Dermis microvascular lymphatic vessel endothelial cell (primary cell): ENCODE measurements around the gene MFN2. TPM values are rescaled to one million over a fixed set of nuclear protein-coding genes. Genes with fewer than 3 reads are reported as not detected.
"Not testable (repeated sequence)": the region's sequence is repeated elsewhere in the genome, so short reads cannot be mapped to it uniquely, and the experiment has no call there.

Experiments
- DNase-seq, 2 donors: peaks; one replicate each; pipeline versions ENCODE4 v3.0.0 to v3.0.0-alpha.2; 2010; ENCODE audit warnings: low read depth in 2 of 2
- total RNA-seq: library from RNA; depleted of rRNA; stranded (reverse); fragments of >200 nt; gene quantifications from 2 replicates; pipeline ENCODE4 v1.2.1, GENCODE V29; 2014

The MFN2 gene
- 54.6 and 66.4 TPM in 2 replicates for total RNA-seq

DNA sequence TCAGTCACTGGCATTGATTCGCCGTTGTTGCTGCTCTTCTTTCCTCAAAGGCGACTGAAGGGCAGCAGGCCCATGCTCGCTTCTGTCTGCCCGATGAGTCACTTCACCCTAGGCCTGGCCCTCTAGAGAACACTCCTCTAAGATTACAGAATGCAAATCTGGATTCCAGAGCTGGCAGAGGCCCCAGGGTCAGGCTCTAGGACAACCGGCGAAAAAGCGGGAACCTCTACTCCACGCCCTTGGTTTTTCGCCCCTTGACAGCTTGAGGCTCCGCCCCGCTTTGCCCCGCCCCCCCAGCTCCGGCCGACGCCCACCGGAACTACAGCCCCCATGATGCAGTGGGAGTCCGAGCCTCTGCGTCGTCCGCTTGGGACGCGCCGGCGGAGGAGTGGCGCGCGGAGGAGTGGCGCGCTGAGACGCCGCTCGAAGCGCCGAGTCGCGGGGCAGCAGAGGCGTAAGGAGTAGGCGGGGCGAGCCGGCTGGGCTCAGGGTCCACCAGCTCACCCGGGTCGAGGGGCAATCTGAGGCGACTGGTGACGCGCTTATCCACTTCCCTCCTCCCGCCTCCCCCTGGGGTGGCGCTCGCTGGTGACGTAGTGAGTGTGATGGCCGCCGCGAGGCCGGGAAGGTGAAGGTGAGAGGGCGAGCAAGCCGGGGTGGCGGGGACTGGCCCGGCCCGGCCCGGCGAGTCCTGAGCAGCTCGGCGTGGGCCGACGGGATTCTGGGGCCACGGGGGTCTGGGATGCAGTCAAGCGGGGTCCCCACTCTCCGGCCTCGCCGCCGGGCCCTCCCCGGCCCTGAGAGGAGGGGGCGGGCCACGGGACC is at the start of gene MFN2:
MFN2 (plus strand) TSS at position 594 of the 825 bp plus-strand sequence. CDS start 8,725 bp downstream, outside the sequence.
- peak; percentile 84 to 98 for DNase-seq

DNA sequence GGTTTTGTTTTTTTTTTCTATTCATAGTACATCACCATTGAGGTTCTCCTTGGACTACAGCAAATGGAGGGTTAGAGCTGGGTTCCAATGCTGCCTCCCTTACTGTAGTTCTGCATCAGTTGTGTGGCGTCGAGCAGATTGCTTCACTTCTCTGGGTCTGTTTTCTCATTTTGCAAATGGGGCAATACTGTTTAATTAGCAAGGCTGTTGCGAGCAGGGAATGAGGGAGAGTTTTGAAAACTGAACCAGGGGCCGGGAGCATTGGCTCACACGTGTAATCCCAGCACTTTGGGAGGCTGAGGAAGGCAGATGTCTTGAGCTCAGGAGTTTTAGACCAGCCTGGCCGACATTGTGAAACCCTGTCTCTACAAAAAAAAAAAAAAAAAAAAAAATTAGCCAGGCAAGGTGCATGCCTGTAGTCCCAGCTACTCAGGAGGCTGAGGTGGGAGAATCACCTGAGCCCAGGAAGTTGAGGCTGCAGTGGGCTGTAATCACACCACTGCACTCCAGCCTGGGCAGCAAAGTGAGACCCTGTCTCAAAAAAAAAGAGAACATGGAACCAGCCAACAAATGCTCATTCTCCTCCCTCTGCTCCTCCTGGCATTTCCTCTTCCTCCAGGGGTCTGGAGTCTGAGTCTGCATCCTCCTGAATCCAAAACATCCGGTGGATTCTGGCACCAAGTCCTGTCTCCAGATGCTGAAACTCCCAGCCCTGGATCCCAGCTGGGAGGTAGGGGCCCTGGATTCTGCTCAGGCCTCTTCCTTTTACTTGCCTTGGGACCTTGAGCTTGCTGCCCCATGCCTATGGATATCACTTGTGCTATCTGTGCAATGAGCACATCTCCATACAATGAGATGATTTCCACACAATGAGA is 49.4 kb upstream of the MFN2 start:
- peak in 1 of 2 donors; percentile 86 for DNase-seq

DNA sequence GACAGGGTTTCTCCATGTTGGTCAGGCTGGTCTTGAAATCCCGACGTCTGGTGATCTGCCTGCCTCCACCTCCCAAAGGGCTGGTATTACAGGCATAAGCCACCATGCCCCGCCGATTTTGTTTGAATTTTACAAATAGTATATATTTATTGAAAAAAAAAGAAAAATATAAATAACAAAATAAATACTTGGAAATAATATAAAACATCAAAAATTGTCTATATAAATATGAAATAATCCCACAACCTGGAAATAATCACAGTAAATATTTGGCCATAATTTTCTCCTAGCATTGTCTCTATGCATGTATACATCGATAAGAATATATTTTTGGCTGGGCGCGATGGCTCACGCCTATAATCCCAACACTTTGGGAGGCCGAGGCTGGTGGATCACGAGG is 48.4 kb upstream of the MFN2 start:
- DNase-seq = no peak

DNA sequence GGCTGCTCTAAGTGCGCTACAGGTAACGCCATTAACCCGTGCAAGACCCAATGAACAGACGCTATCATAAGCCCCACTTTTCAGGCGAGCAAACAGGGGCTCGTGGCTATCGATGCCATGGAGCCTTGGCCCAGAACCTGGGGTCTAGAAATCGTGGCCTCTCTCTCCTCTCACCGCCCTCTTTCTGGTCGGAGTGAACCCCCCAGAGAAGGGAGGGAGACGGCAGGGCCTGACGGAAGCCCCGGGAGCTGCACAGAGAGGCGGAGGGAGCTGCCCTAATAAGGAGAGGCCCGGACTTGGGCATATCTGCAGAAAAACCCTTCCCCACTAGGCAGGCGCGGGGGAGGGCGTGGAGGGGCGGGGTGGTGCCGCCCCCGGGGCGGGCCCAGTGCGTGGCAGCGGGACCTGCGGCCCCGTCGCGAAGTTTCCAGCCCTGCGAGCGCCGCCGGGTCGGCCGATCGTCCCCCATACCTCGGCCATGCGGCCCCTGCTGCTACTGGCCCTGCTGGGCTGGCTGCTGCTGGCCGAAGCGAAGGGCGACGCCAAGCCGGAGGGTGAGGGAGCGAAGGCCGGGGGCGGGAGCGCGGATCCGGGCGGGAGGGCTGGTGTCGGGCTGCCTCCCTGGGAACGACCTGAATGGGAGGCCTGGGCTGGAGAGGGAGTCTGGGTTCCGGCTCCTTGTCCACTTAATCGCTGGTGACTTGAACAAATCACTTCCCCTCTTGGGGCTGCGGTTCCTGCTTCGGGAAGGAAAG is 45.8 kb upstream of the MFN2 start, which contains the start of gene PLOD1:
PLOD1 (plus strand) TSS at position 416 of the 755 bp plus-strand sequence; CDS start at position 479, 63 bp downstream.
- peak; percentile 43 to 91 for DNase-seq

DNA sequence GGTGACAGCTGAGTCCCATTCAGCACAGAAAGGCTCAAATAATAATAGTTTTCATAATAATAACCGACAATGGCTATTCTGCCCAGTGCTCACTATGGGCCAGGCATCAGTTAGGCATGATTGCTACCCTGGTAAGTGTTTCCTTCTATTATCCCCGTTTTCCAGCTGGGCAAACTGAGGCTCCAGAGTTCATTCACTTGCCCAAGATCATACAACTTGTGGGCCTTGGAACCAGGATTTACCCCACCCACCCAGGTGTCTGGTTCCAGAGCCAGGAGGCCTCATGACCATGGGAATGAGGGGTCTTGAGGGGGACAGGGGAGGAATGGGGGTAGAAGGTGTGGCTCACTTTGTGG is 45.2 kb upstream of the MFN2 start:
- DNase-seq = no peak

DNA sequence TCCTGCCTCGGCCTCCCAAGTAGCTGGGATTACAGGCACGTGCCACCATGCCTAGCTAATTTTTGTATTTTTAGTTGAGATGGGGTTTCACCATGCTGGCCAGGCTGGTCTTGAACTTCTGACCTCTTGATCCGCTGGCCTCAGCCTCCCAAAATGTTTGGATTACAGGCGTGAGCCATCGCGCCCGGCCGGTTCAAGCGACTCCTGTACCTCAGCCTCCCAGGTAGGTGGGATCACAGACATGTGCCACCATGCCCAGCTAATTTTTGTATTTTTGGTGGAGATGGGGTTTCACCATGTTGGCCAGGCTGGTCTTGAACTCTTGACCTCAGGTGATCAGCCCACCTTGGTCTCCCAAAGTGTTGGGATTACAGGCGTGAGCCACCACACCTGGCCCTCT is 44.5 kb upstream of the MFN2 start:
- DNase-seq = not testable (repeated sequence)

DNA sequence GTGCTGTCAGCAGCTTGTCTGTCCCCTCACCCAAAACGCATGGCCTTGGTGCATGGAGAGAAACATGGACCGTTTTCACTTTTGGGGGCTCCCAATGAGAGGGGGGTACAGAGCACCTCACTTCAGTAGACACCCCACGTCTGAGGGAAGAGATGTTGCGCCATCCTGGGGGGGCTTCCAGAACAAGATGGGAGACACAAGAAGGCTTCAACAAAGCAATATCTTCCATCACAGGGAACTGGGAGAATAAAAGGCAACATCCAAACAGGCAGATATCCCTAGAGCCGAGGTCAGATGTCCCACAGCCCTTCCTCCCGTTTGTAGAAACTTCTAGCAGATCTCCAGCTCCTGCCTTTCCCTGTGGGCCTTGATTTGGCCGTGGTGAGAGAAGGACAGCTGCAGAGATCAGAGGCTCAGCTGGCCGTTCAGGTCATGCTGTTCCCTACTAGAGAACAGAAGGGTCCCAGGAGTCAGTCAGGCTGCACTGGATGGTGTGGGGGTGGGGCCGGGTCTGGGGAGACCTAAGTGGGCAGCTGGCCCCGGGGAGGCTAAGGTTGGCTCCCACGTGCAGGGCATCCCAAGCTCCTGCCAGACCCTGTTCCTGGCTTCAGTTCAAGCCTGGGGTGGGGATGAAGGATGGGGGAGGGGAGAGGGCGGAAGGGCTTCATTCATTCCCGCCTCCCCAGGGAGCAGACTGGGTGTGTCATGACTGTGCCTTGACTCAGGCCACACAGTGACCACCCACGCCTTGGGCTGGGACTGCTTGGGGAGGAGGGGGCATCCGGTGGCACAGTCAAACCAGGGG is 41.3 kb upstream of the MFN2 start:
- DNase-seq = no peak

DNA sequence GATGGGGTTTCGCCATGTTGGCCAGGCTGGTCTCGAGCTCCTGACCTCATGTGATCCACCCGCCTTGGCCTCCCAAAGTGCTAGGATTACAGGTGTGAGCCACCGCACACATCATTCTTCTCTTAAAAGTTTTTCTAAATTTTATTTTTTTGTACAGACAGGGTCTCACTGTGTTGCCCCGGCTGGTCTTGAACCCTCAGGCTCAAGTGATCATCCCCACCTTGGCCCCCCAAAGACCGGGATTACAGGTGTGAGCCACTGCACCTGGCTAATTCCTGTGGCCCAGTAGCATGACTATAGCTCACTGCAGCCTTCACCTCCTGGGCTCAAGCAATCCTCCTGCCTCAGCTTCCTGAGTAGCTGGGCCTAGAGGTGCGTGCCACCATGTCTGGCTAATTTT is 40.5 kb upstream of the MFN2 start:
- DNase-seq = not testable (repeated sequence)

DNA sequence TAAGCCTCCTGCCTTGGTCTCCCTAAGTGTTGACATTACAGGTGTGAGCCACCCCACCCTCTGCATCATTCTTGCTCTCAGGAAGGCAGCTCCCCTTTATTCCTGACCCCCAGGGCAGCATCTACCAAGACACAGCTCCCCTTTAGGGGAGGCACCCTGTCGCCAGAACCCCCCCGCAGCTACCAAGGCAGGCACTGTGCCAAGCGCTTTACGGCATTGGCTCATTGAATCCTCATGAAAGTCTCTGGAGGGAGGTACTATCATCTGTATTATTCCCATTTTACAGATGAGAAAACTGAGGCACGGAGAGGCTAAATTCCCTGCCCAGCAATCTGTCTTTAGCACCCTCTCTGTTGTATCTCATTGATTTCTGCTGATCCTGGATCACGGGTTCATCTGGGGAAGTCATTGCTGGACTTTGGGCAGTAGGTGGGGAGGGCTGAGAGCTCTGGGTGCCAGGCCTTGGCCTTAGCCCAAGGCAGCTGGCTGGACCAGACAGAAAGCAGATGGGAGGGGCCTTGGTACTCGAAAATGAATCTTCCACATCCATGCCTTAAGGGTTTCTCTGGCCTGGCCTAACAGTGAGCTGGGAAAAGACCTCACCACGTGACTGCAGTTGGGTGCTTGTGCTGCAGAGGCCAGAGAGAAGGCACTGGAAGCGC is 39.9 kb upstream of the MFN2 start:
- DNase-seq = no peak

DNA sequence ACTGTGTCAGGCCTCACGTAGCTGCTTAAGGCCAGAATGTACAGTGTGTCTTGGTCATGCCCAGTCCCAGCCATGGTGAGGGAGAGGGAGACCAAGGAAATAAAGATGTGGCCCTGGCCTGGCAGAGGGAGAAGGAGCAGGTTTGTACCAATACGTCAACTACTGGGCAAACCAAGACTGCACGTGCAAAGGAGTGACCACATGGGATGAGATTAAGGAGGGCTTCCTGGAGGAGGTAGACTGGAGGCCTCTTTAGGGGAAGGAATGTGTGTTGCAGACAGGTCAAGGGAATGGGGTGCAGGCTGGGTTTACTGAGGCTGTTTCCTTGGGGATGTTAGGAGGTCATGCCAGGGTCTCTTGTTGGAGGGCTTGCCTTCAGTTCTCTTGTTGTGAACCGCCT is 38.0 kb upstream of the MFN2 start:
- no peak for DNase-seq

DNA sequence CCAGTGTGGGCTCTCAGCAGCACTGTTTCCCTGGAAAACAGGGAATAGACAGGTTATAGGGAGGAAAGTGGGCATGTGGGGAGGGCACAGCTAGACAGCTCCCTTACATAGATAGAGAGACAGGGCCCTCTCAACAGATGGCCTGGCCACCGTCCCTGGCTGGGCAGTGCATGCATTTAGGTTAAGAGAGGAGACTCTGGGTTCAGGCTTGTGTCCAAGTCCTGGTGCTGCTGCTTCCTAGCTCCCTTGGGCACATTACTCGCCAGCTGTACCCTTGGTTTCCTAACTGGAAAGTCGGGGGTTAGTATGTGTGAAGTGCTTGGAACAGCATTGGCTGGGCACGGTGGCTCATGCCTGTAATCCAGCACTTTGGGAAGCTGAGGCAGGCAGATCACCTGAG is 36.6 kb upstream of the MFN2 start:
- DNase-seq = no peak

DNA sequence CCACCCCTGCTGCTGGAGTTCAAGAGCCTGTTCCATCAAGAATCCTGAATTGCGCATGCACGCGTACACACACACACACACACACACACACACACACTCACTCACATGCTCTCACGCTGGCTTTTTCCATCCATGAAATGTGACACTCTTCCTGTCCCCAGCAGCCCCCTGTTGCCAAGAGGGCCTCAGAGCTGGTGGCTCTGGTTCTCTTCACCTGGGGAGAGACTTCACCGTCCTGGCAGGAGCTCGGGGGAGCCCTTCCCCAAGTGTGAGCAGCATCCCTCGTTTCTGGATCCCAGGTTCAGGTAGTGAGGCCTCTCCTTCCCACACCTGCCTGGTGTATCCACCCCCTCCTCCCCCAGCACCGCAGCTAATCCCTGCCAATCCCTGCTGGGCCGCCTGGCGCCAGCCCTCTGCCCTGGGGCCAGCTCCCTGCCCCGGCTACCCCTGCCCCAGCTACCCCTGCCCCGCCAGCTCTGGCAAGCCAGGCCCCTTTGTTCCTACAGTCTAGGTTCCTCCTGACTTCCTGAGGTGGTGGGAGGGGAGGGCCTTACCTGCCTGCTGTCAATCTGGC is 35.8 kb upstream of the MFN2 start:
- DNase-seq = peak in 1 of 2 donors; percentile 57

DNA sequence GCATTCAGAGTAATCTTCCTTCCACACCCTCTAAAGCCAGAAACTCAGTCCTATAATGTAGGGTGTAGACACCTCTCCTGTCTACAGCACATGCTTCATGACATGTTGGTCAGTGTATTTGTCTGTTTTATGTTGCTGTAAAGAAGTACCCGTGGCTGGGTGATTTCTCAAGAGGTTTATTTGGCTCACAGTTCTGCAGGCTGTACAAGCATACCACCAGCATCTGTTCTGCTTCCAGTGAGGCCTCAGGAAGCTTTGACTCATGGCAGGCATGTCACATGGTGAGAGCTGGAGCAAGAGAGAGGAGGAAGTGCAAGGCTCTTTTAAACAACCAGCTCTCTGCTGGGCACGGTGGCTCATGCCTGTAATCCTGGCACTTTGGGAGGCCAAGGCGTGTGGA is 33.6 kb upstream of the MFN2 start:
- DNase-seq = no peak

DNA sequence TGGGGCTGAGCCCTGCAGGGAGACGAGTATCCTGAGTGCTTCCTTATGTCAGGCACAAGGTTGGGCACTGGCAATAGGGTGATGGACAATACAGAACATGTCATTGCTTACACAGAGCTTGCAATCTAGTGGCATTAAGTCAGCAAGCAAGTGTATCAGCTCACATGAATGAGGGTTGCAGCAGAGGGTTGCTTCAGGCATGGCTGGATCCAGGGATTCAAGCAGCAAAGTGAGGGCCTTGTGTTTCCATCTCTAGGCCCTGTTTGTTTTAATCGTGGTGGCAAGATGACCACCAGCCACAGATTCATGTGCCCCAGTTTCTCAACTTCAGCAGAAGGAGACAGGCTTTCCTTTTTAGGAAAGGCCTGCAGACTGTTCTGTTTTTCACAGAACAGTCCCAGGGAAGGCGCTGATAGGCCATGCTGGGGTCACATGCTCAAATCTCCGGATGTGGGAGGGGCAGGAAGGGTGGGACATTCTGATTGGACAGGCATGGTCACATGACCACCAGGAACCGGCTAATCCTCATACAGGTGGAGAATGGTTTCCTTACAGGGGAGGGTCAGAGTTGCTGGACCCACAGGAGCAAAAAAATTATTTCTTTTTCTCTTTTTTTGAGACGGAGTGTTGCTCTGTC is 31.3 kb upstream of the MFN2 start:
- DNase-seq = no peak

DNA sequence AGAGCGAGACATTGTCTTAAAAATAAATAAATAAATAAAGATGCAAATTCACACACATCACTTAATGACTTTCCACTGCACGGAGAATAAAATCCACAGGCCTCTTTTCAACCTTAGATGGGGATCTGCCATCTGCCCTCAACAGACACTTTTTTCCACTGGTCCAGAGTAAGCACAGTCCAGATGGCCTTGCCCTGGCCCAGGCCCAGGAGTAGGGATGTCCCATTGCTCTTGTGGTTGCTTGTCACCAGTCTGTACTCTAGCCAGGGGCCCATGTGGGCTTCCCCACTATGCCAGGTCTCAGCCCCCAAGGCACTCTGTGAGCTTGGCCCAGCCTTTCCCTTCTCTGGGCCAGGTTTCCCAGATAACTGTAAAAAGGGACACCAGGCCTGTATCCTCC is 28.3 kb upstream of the MFN2 start:
- no peak for DNase-seq

DNA sequence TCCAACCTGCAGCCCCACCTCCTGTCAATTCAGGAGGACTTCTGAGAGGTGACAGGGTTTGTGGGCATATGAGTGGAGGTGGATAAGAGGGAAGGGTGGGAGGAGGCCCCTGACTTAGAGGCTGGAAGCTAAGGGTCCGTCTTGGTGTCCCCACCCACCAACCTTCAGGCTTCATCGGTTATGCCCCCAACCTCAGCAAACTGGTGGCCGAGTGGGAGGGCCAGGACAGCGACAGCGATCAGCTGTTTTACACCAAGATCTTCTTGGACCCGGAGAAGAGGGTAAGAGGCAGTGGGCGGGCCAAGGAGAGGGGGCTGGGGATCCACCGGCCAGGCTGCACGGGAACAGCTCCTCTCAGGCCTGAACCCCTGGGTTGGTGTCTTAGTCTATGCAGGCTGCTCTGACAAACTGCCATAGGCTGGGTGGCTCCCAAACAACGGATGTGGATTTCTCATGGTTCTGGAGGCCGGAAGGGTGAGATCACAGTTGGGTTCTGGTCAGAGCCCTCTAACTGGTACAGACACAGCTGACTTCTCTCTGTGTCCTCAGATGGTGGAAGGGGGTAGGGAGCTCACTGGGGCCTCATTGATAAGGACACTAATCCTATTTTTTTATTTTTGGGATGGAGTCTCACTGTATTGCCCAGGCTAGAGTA is 27.7 kb upstream of the MFN2 start:
- no peak for DNase-seq

DNA sequence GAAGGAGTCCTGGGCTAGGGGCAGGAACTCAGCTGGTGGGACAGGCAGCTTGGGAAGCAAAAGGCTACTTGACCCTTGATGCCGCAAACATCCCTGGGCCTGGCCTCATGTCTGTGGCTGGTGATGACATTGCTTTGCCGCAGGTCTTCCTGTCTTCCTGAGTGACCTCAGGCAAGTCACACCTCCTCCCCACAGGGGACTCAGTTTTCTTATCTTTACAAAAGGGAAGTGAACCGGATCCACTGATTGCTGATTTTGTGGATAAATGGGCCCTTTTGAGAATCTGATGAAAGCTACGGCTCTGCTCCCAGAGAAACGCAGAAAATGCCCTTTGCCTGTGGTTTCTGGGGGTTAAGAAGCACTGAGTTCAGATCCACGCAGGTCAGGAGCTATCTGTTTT is 25.0 kb upstream of the MFN2 start:
- no peak for DNase-seq

DNA sequence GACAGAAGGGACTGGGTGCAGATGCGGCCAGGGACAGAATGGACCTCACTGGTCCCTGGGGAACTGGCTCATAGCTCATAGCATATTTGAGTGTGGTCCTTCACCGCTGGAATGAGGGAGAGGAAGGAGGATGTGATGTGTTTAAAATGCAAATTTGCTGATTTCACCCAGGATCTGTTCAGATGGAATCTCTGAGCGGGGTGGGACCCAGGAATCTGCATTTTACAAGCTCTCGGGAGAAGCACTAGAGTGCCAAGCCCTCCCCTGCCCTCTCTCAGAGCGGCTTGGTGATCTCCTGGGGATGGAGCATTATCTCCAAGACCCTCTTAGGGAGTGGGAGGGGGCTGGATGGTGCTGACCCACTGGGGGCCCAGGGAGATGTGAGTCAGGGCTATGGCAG is 22.8 kb upstream of the MFN2 start:
- DNase-seq = no peak

DNA sequence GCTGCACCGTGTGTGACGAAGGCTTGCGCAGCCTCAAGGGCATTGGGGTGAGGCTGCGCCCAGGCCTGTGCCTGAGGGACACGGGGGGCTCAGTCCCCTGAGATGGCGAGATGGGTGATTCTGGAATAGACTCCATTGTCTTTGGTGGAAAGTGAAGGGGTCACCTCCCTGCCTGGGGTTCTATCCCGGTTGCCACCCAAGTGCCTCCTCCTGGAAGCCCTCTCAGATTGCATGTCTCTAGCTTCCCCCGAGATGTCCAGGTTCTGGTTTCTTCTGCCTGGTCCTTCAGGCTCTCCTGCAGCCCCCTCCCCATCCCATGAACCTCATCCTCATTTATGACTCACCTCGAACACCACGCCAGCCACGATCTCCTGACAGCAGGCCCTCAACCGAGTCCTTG is 22.3 kb upstream of the MFN2 start:
- no peak for DNase-seq
